SU-DHL-6 (cell line): ENCODE results near the gene BLOC1S2.

Experiments used
- EZH2phosphoT487 ChIP-seq: fragments of 200-600 bp; sonication (generic), shearing (Covaris generic); conservative IDR thresholded peaks from 2 replicates; pipeline ENCODE4 v1.6.1; 2018; ENCODE audit warnings: mild to moderate bottlenecking, antibody characterized with exemption, low read length, moderate library complexity, mixed read lengths
- TF ChIP-seq, protein P1 (sequence below): fragments of 200-600 bp; sonication (generic); IDR thresholded peaks from one replicate; pipeline ENCODE4 v1.5.1; 2017; ENCODE audit warnings: antibody characterized with exemption, mild to moderate bottlenecking, low read length, moderate library complexity; ENCODE audit not compliant: insufficient read depth, poor library complexity, severe bottlenecking

DNA sequence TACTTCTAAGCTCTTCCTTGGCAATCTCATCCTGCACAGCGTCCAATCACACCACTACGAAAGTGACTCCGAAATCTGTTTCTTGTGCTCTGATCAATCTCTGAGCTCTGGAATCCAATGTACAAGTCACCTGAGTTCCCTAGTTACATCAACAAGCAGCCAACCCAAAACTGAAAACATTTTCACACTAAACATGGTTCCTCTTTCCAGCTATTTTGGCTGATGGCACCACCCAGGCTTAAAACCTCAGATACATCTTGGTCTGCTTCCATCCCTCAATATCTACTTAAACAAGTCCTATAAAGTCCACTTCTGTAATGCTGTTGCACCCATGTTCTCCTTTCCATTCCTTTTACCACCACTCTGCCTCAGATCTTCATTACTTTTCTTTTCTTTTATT lies 3.6 kb downstream of the BLOC1S2 start:
- TF ChIP-seq, protein P1, sequence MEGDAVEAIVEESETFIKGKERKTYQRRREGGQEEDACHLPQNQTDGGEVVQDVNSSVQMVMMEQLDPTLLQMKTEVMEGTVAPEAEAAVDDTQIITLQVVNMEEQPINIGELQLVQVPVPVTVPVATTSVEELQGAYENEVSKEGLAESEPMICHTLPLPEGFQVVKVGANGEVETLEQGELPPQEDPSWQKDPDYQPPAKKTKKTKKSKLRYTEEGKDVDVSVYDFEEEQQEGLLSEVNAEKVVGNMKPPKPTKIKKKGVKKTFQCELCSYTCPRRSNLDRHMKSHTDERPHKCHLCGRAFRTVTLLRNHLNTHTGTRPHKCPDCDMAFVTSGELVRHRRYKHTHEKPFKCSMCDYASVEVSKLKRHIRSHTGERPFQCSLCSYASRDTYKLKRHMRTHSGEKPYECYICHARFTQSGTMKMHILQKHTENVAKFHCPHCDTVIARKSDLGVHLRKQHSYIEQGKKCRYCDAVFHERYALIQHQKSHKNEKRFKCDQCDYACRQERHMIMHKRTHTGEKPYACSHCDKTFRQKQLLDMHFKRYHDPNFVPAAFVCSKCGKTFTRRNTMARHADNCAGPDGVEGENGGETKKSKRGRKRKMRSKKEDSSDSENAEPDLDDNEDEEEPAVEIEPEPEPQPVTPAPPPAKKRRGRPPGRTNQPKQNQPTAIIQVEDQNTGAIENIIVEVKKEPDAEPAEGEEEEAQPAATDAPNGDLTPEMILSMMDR, result no peak
- no peak for TF ChIP-seq EZH2phosphoT487
